GM13977 (cell line): ENCODE measurements around the gene MATCAP1.

Experiments
- DNase-seq: peaks from one replicate; pipeline ENCODE4 v3.0.0; 2012; ENCODE audit warnings: low spot score
- in situ Hi-C: fragments of 300-500 bp; cut with MboI; formaldehyde crosslinking; loops from one replicate; pipeline ENCODE4 v1.12.0; 2022; ENCODE audit warnings: low sequenced_read_pairs, low pct_unique_long_range_greater_than_20kb, mixed read lengths, inconsistent platforms; ENCODE audit not compliant: unreplicated experiment
- TF ChIP-seq, protein P1 (sequence below): IDR thresholded peaks from 2 replicates; pipeline ENCODE4 v1.5.1; 2012; ENCODE audit warnings: mild to moderate bottlenecking, control low read depth; ENCODE audit not compliant: insufficient read depth; ENCODE audit errors: extremely low read depth, missing control alignments

Gene MATCAP1

DNA sequence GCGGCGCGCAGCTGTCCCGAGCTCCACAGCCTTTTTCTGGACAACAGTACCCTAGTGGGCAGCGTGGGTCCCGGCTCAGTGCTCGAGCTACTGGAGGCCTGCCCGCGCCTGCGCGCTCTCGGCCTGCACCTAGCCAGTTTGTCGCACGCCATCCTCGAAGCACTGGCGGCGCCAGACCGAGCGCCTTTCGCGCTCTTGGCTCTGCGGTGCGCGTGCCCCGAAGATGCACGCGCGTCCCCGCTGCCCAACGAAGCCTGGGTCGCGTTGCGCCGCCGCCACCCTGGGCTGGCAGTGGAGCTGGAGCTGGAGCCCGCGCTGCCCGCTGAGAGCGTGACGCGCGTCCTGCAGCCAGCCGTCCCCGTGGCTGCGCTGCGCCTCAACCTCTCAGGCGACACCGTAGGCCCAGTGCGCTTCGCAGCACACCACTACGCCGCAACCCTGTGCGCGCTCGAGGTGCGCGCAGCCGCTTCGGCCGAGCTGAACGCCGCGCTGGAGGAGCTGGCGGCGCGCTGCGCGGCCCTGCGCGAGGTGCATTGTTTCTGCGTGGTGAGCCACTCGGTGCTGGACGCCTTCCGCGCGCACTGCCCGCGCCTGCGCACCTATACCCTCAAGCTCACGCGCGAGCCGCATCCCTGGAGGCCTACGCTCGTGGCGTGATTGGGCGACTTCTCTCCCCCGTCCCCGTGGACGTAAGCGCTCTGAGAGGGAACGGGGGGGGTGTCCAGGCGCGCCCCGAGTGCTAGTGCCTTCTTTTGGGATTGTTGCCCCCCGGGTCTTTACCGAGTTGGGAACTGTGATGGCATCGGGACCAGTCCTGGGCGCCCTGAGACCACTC, 20.4 kb downstream of the MATCAP1 start:
- peak; percentile 75 for DNase-seq
- TF ChIP-seq, protein P1, sequence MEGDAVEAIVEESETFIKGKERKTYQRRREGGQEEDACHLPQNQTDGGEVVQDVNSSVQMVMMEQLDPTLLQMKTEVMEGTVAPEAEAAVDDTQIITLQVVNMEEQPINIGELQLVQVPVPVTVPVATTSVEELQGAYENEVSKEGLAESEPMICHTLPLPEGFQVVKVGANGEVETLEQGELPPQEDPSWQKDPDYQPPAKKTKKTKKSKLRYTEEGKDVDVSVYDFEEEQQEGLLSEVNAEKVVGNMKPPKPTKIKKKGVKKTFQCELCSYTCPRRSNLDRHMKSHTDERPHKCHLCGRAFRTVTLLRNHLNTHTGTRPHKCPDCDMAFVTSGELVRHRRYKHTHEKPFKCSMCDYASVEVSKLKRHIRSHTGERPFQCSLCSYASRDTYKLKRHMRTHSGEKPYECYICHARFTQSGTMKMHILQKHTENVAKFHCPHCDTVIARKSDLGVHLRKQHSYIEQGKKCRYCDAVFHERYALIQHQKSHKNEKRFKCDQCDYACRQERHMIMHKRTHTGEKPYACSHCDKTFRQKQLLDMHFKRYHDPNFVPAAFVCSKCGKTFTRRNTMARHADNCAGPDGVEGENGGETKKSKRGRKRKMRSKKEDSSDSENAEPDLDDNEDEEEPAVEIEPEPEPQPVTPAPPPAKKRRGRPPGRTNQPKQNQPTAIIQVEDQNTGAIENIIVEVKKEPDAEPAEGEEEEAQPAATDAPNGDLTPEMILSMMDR: no peak
- in situ Hi-C loops: no loop called here

DNA sequence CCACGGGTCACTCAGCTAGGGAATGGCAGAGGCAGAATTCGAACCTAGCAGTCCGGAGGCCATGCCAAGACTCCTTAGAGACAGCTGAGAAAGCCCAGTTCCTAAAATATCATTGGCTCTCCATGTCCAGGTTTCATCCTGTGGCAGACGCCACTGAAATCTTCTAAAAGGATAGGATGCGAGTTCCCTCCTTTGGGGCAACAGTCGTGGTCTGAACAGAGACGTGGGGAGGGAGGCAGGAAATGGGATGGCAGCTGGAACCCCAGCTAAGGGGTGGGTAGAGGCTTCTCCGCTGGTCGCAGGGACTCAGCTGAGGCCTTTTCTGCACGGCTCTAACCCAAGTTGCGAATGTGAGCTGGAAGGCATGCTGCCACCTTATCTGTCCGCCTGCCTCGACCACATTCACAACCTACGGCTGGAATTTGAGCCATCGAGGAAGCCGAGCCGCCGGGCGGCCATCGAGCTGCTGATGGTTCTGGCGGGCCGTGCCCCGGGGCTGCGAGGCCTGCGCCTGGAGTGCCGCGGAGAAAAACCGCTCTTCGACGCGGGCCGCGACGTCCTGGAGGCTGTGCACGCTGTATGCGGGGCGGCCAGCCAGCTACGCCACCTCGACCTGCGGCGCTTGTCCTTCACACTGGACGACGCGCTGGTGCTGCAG, 21.1 kb downstream of the MATCAP1 start:
- TF ChIP-seq, protein P1: no peak
- DNase-seq: no peak
- in situ Hi-C loops: no loop called here

DNA sequence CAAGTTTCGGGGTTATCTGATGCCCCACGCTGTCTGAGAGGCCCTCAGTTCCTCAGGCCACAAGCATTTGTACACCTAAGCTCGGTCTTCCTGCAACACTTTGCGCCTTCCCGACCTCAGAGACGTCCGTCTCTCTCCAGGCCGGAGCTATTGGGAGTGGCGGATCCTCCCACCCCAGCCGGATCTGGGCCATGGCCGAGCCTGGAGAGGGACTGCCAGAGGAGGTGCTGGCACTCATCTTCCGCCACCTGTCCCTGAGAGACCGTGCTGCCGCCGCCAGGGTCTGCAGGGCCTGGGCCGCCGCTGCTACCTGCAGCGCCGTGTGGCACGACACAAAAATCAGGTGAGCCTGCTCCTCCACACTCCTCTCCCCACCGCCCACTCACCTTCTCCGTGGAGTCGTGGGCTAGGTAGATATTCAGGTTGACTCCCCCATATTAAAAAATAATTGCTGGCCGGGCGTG, 22.1 kb downstream of the MATCAP1 start:
- DNase-seq: no peak
- in situ Hi-C loops: no loop called here
- TF ChIP-seq, protein P1: no peak

DNA sequence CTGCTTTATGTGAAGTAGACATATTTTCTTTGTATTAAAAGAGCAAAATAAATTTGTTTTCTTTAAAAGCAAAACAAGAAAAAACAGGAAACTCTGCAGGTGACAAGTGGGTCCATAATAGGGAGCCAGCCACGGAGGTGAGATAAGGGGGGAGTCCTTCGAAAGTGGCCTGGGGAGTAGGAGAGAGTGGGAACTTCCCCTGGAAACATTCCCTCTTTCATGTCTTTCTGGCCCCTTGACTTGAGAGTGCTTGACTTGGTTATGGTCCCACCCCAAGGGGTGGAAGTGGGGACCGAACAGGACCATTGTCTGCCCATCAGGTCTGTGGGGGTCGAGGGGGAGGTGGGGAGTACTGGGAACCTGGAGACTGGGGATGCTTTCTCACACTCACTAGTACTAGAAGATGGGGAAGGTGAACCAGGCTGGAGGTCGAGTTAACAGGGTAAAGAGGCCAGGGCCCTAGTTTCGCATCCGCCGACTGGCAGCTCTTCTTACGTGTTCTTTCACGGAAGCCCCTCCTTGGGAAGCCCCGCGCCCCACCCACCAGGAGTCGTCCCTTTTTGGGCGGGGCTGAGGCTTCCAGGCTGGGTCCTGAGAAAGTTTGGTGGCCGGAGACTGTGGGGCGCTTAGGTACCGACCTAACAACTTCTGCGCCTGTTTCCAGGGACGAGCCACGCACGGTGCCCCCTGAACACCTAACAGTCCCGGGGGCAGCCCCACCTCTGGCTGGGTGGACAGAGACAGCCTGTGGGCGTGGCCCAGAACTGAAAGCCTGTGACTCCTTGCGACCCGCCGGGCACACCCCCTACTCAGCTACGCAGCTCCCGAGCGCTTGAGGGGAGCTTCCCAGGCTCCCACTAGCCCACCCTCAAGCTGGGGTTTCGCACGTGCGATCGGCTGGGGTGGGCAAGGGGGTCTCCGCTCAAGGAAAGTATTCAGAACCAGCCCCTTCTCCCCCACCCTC, 24.8 kb downstream of the MATCAP1 start:
- TF ChIP-seq, protein P1: no peak
- in situ Hi-C loops: loop anchor here (10.0 kb wide), 1 partner anchor 144 kb away; no protein-coding TSS in a partner anchor
- peak; percentile 87 for DNase-seq

DNA sequence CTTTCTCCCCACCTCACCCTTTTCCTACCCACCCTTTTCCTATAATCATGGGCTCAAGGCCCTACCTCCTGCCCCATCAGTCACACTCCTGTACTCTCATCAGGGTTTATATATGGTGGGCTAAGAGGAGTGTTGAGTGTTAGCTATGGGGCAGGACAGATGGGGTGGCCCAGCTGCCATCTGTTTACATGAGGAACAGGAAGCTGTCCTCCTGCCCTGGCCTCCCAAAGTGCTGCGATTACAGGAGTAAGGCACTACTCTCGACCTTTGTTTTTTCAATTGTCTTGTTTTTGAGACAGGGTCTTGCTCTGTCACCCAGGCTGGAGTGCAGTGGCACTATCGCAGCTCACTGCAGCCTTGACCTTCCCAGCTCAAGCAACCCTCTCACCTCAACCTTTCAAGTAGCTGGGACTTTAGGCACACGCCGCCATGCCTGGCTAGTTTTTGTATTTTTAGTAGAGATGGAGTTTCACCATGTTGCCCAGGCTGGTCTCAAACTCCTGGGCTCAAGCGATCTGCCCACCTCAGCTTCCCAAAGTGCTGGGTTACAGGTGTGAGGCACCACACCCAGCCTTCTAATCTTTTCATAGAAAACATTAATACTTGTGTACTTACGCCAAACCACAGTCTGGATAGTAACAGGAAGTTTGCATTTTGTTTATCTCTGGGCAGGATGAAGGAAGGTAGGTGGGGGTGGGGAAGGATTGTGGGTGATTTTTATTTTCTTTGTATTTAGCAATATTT, 25.7 kb downstream of the MATCAP1 start:
- TF ChIP-seq, protein P1: no peak
- DNase-seq: no peak
- in situ Hi-C loops: loop anchor here (10.0 kb wide), 1 partner anchor 143 kb away; no protein-coding TSS in a partner anchor
